Cerebellar nuclear complex (tissue), 1 donor: ENCODE results near the gene DTX2.
"Not testable (repeated sequence)": the region's sequence is repeated elsewhere in the genome, so short reads cannot be mapped to it uniquely, and the experiment has no call there.

ENCODE experiments used
- DNase-seq, 2 experiments: peaks; one replicate each; lab custom pipeline; 2025; lab: John Stamatoyannopoulos, UW

DTX2 gene

GRCh38 chr7:76443846-76444245, 17.7 kb upstream of the DTX2 start:
- not testable (repeated sequence) for DNase-seq

GRCh38 chr7:76445577-76446008, 15.9 kb upstream of the DTX2 start:
- not testable (repeated sequence) for DNase-seq

GRCh38 chr7:76457017-76457416, 4.5 kb upstream of the DTX2 start:
- not testable (repeated sequence) for DNase-seq

GRCh38 chr7:76458504-76458903, 3.0 kb upstream of the DTX2 start:
- not testable (repeated sequence) for DNase-seq

GRCh38 chr7:76460767-76461166, 742 bp upstream of the DTX2 start:
- DNase-seq = not testable (repeated sequence)

- DNase-seq = not testable (repeated sequence)
Measured at GRCh38 chr7:76462271-76462882, 868 bp downstream of the DTX2 start.

GRCh38 chr7:76464959-76465358, 3.5 kb downstream of the DTX2 start:
- not testable (repeated sequence) for DNase-seq

GRCh38 chr7:76465950-76466349, 4.4 kb downstream of the DTX2 start:
- not testable (repeated sequence) for DNase-seq

GRCh38 chr7:76467743-76468404, 6.4 kb downstream of the DTX2 start:
- not testable (repeated sequence) for DNase-seq

- DNase-seq = not testable (repeated sequence)
Measured at GRCh38 chr7:76471556-76472221, 10.2 kb downstream of the DTX2 start.

- not testable (repeated sequence) for DNase-seq
Measured at GRCh38 chr7:76473097-76473496, 11.6 kb downstream of the DTX2 start.

GRCh38 chr7:76476280-76476679, 14.8 kb downstream of the DTX2 start:
- DNase-seq = not testable (repeated sequence)

GRCh38 chr7:76476742-76477474, 15.4 kb downstream of the DTX2 start:
- not testable (repeated sequence) for DNase-seq

- DNase-seq = not testable (repeated sequence)
Measured at GRCh38 chr7:76479628-76480027, 18.1 kb downstream of the DTX2 start.

GRCh38 chr7:76480403-76481253, 19.1 kb downstream of the DTX2 start:
- not testable (repeated sequence) for DNase-seq

GRCh38 chr7:76482660-76483059, 21.2 kb downstream of the DTX2 start:
- DNase-seq = not testable (repeated sequence)

- not testable (repeated sequence) for DNase-seq
Measured at GRCh38 chr7:76483081-76483480, 21.6 kb downstream of the DTX2 start.

GRCh38 chr7:76484456-76484855, 22.9 kb downstream of the DTX2 start:
- DNase-seq = not testable (repeated sequence)

GRCh38 chr7:76485822-76486610, 24.5 kb downstream of the DTX2 start:
- DNase-seq = not testable (repeated sequence)

- DNase-seq = not testable (repeated sequence)
Measured at GRCh38 chr7:76486618-76487017, 25.1 kb downstream of the DTX2 start.
